ENCODE measurements around the gene CHST15.

CHST15 gene

GRCh38 chr10:124124123-124124768, 30.8 kb upstream of the CHST15 start:
- H3K4me1 ChIP-seq (ENCODE audit: control insufficient read depth, insufficient read depth, low read length): no peaks in the 10 kb centered on the region; the same call in 1 of the 2 replicates
- WGBS (ENCODE audit: insufficient coverage, insufficient read length): no CpG with 5 or more reads among the region's 10 CpGs
- H3K27ac ChIP-seq (ENCODE audit: low read length): no peak overlapping the region
- no peaks in the 10 kb centered on the region for H3K27me3 ChIP-seq (ENCODE audit: control insufficient read depth, insufficient read depth, low read length)
- DNase-seq (ENCODE audit: low read depth, low spot score): no peak
- no peak overlapping the region for H3K4me3 ChIP-seq (ENCODE audit: low read length)
- no peaks in the 10 kb centered on the region for H3K9me3 ChIP-seq (ENCODE audit: control insufficient read depth, insufficient read depth, low read length)
- H3K36me3 ChIP-seq (ENCODE audit: control insufficient read depth, insufficient read depth, low read length): no peaks in the 10 kb centered on the region

GRCh38 chr10:124123156-124123555, 29.8 kb upstream of the CHST15 start:
- H3K9me3 ChIP-seq (ENCODE audit: control insufficient read depth, insufficient read depth, low read length): no peaks in the 10 kb centered on the region
- H3K4me1 ChIP-seq (ENCODE audit: control insufficient read depth, insufficient read depth, low read length): no peaks in the 10 kb centered on the region
- H3K27me3 ChIP-seq (ENCODE audit: control insufficient read depth, insufficient read depth, low read length): no peaks in the 10 kb centered on the region
- DNase-seq (ENCODE audit: low read depth, low spot score): no peak
- no peaks in the 10 kb centered on the region for H3K36me3 ChIP-seq (ENCODE audit: control insufficient read depth, insufficient read depth, low read length)
- H3K4me3 ChIP-seq (ENCODE audit: low read length): no peak overlapping the region
- no CpG with 5 or more reads among the region's 8 CpGs for WGBS (ENCODE audit: insufficient coverage, insufficient read length)
- H3K27ac ChIP-seq (ENCODE audit: low read length): no peak overlapping the region

- no peak for DNase-seq (ENCODE audit: low read depth, low spot score)
- no peaks in the 10 kb centered on the region for H3K9me3 ChIP-seq (ENCODE audit: control insufficient read depth, insufficient read depth, low read length)
- H3K27me3 ChIP-seq (ENCODE audit: control insufficient read depth, insufficient read depth, low read length): no peaks in the 10 kb centered on the region
- H3K4me1 ChIP-seq (ENCODE audit: control insufficient read depth, insufficient read depth, low read length): no peaks in the 10 kb centered on the region
- no peak overlapping the region for H3K27ac ChIP-seq (ENCODE audit: low read length)
- no peak overlapping the region for H3K4me3 ChIP-seq (ENCODE audit: low read length)
- WGBS (ENCODE audit: insufficient coverage, insufficient read length): no CpG with 5 or more reads among the region's 13 CpGs
- no peaks in the 10 kb centered on the region for H3K36me3 ChIP-seq (ENCODE audit: control insufficient read depth, insufficient read depth, low read length)
Observed at GRCh38 chr10:124122211-124122610, 28.8 kb upstream of the CHST15 start.

- no peaks in the 10 kb centered on the region for H3K4me1 ChIP-seq (ENCODE audit: control insufficient read depth, insufficient read depth, low read length)
- no peak overlapping the region; the same call in 1 of the 2 replicates for H3K4me3 ChIP-seq (ENCODE audit: low read length)
- H3K27ac ChIP-seq (ENCODE audit: low read length): no peak overlapping the region
- WGBS (ENCODE audit: insufficient coverage, insufficient read length): 100% methylated on average over 4 of the region's 4 CpGs
- no peaks in the 10 kb centered on the region for H3K9me3 ChIP-seq (ENCODE audit: control insufficient read depth, insufficient read depth, low read length)
- H3K36me3 ChIP-seq (ENCODE audit: control insufficient read depth, insufficient read depth, low read length): no peaks in the 10 kb centered on the region
- H3K27me3 ChIP-seq (ENCODE audit: control insufficient read depth, insufficient read depth, low read length): no peaks in the 10 kb centered on the region
- DNase-seq (ENCODE audit: low read depth, low spot score): no peak
Observed at GRCh38 chr10:124120410-124121061, 27.1 kb upstream of the CHST15 start.

GRCh38 chr10:124119946-124120345, 26.5 kb upstream of the CHST15 start:
- H3K4me1 ChIP-seq (ENCODE audit: control insufficient read depth, insufficient read depth, low read length): no peaks in the 10 kb centered on the region
- WGBS (ENCODE audit: insufficient coverage, insufficient read length): 100% methylated on average over 1 of the region's 11 CpGs
- no peak for DNase-seq (ENCODE audit: low read depth, low spot score)

GRCh38 chr10:124119216-124119615, 25.8 kb upstream of the CHST15 start:
- Histone ChIP-seq H3K36me3 (ENCODE audit: control insufficient read depth, insufficient read depth, low read length) (no peaks in the 10 kb centered on the region), H3K4me1 (ENCODE audit: control insufficient read depth, insufficient read depth, low read length) (no peaks in the 10 kb centered on the region), H3K27ac (ENCODE audit: low read length) (no peak overlapping the region), H3K4me3 (ENCODE audit: low read length) (no peak overlapping the region), H3K27me3 (ENCODE audit: control insufficient read depth, insufficient read depth, low read length) (no peaks in the 10 kb centered on the region), H3K9me3 (ENCODE audit: control insufficient read depth, insufficient read depth, low read length) (no peaks in the 10 kb centered on the region)
- no CpG with 5 or more reads among the region's 4 CpGs for WGBS (ENCODE audit: insufficient coverage, insufficient read length)
- DNase-seq (ENCODE audit: low read depth, low spot score): no peak

More at GRCh38 chr10:124119946-124120345, 26.5 kb upstream of the CHST15 start:
- Histone ChIP-seq H3K27ac (ENCODE audit: low read length) (no peak overlapping the region), H3K9me3 (ENCODE audit: control insufficient read depth, insufficient read depth, low read length) (no peaks in the 10 kb centered on the region), H3K27me3 (ENCODE audit: control insufficient read depth, insufficient read depth, low read length) (no peaks in the 10 kb centered on the region), H3K4me3 (ENCODE audit: low read length) (no peak overlapping the region), H3K36me3 (ENCODE audit: control insufficient read depth, insufficient read depth, low read length) (no peaks in the 10 kb centered on the region)

- no peak overlapping the region for H3K4me3 ChIP-seq (ENCODE audit: low read length)
- WGBS (ENCODE audit: insufficient coverage, insufficient read length): no CpG with 5 or more reads among the region's 6 CpGs
- no peaks in the 10 kb centered on the region for H3K36me3 ChIP-seq (ENCODE audit: control insufficient read depth, insufficient read depth, low read length)
- no peak for DNase-seq (ENCODE audit: low read depth, low spot score)
- H3K27me3 ChIP-seq (ENCODE audit: control insufficient read depth, insufficient read depth, low read length): no peaks in the 10 kb centered on the region
- H3K9me3 ChIP-seq (ENCODE audit: control insufficient read depth, insufficient read depth, low read length): no peaks in the 10 kb centered on the region
- H3K27ac ChIP-seq (ENCODE audit: low read length): no peak overlapping the region
- H3K4me1 ChIP-seq (ENCODE audit: control insufficient read depth, insufficient read depth, low read length): no peaks in the 10 kb centered on the region
Observed at GRCh38 chr10:124117833-124118232, 24.4 kb upstream of the CHST15 start.

GRCh38 chr10:124117511-124117785, 24.1 kb upstream of the CHST15 start:
- Histone ChIP-seq H3K4me1 (ENCODE audit: control insufficient read depth, insufficient read depth, low read length) (no peaks in the 10 kb centered on the region), H3K9me3 (ENCODE audit: control insufficient read depth, insufficient read depth, low read length) (no peaks in the 10 kb centered on the region), H3K27me3 (ENCODE audit: control insufficient read depth, insufficient read depth, low read length) (no peaks in the 10 kb centered on the region), H3K4me3 (ENCODE audit: low read length) (no peak overlapping the region), H3K27ac (ENCODE audit: low read length) (no peak overlapping the region), H3K36me3 (ENCODE audit: control insufficient read depth, insufficient read depth, low read length) (no peaks in the 10 kb centered on the region)
- WGBS (ENCODE audit: insufficient coverage, insufficient read length): no CpG with 5 or more reads among the region's 5 CpGs
- DNase-seq (ENCODE audit: low read depth, low spot score): no peak

- no CpG with 5 or more reads among the region's 12 CpGs for WGBS (ENCODE audit: insufficient coverage, insufficient read length)
- no peaks in the 10 kb centered on the region for H3K36me3 ChIP-seq (ENCODE audit: control insufficient read depth, insufficient read depth, low read length)
- no peak overlapping the region for H3K4me3 ChIP-seq (ENCODE audit: low read length)
- H3K9me3 ChIP-seq (ENCODE audit: control insufficient read depth, insufficient read depth, low read length): no peaks in the 10 kb centered on the region
- no peaks in the 10 kb centered on the region for H3K4me1 ChIP-seq (ENCODE audit: control insufficient read depth, insufficient read depth, low read length)
- no peak for DNase-seq (ENCODE audit: low read depth, low spot score)
- H3K27me3 ChIP-seq (ENCODE audit: control insufficient read depth, insufficient read depth, low read length): no peaks in the 10 kb centered on the region
- H3K27ac ChIP-seq (ENCODE audit: low read length): no peak overlapping the region
Observed at GRCh38 chr10:124116771-124117510, 23.5 kb upstream of the CHST15 start.

- Histone ChIP-seq H3K27ac (ENCODE audit: low read length) (no peak overlapping the region), H3K9me3 (ENCODE audit: control insufficient read depth, insufficient read depth, low read length) (no peaks in the 10 kb centered on the region), H3K4me3 (ENCODE audit: low read length) (no peak overlapping the region), H3K27me3 (ENCODE audit: control insufficient read depth, insufficient read depth, low read length) (no peaks in the 10 kb centered on the region), H3K4me1 (ENCODE audit: control insufficient read depth, insufficient read depth, low read length) (no peaks in the 10 kb centered on the region), H3K36me3 (ENCODE audit: control insufficient read depth, insufficient read depth, low read length) (no peaks in the 10 kb centered on the region)
- WGBS (ENCODE audit: insufficient coverage, insufficient read length): no CpG with 5 or more reads among the region's 4 CpGs
- no peak for DNase-seq (ENCODE audit: low read depth, low spot score)
Observed at GRCh38 chr10:124114696-124115095, 21.3 kb upstream of the CHST15 start.

Data from iPS DF 6.9 (cell line).